Neutrophil (primary cell): ENCODE measurements around the gene SLC12A2.

ENCODE experiments used
- H3K27ac ChIP-seq: fragments of 200-600 bp; sonication (generic); 2 replicates; pipeline ENCODE4 v1.5.1; 2016; ENCODE audit warnings: mild to moderate bottlenecking, moderate library complexity
- H3K27me3 ChIP-seq: fragments of 200-600 bp; sonication (generic); 2 replicates; pipeline ENCODE4 v1.6.0; 2016; ENCODE audit warnings: mild to moderate bottlenecking
- H3K36me3 ChIP-seq: fragments of 200-600 bp; sonication (generic); 2 replicates; pipeline ENCODE4 v1.5.1; 2017
- H3K4me1 ChIP-seq, 2 experiments: fragments of 200-600 bp in 1 of 2; sonication (generic) in 1 of 2; 1 replicate in 1 of 2; 2 replicates in 1 of 2; pipeline versions ENCODE4 v1.5.1 to v1.6.1; 2013 to 2016; ENCODE audit warnings: low read depth in 1 of 2, low read length in 1 of 2, mild to moderate bottlenecking in 1 of 2, moderate library complexity in 1 of 2; ENCODE audit not compliant: control insufficient read depth in 1 of 2, insufficient read depth in 1 of 2
- H3K4me3 ChIP-seq, 2 experiments: fragments of 200-600 bp in 1 of 2; sonication (generic) in 1 of 2; 1 replicate in 1 of 2; 2 replicates in 1 of 2; pipeline ENCODE4 v1.5.1; 2013 to 2016; ENCODE audit warnings: low read depth in 1 of 2, low read length in 1 of 2, mild to moderate bottlenecking in 1 of 2, moderate library complexity in 1 of 2
- H3K9me3 ChIP-seq: fragments of 200-600 bp; sonication (generic); 2 replicates; pipeline ENCODE4 v1.5.1; 2016
- TF ChIP-seq, protein P1 (sequence below): fragments of 200-600 bp; sonication (generic); IDR thresholded peaks from 2 replicates; pipeline ENCODE4 v1.5.1; 2016; ENCODE audit warnings: antibody characterized with exemption

The SLC12A2 gene

DNA sequence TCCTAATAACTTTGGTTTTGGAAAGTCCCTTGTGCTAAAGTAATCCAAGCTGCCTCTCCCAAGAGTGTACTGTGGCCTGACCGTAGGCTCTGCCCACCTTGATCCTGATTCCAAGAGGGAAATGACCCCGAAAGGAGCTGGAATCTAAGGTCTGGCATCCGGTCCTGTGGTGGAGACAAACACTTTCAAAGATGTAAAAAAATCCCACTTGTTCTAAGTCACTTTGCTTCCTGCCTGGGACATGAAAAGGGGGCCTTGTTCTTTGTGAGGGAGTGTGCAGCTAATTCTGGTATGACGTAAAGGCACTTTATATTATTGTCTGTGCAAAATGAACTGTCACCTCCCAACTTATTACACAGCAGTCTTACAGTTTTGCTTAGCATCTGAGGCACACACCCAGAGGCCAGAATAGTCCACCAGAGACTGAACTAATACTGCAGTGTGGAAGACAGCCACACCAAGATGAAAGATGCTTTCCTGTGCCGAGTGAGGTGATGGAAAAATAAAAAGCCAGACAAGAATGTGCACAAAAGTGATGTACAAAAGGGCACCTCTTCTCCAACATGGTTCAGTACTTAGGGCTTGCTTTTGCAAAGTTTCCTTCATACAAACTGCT is 128.7 kb downstream of the SLC12A2 start:
- Histone ChIP-seq H3K4me1 (no peaks in the 10 kb centered on the region), H3K9me3 (no peaks in the 10 kb centered on the region), H3K36me3 (no peaks in the 10 kb centered on the region), H3K4me3 (no peak overlapping the region), H3K27ac (no peak overlapping the region), H3K27me3 (no peaks in the 10 kb centered on the region)
- TF ChIP-seq, protein P1, sequence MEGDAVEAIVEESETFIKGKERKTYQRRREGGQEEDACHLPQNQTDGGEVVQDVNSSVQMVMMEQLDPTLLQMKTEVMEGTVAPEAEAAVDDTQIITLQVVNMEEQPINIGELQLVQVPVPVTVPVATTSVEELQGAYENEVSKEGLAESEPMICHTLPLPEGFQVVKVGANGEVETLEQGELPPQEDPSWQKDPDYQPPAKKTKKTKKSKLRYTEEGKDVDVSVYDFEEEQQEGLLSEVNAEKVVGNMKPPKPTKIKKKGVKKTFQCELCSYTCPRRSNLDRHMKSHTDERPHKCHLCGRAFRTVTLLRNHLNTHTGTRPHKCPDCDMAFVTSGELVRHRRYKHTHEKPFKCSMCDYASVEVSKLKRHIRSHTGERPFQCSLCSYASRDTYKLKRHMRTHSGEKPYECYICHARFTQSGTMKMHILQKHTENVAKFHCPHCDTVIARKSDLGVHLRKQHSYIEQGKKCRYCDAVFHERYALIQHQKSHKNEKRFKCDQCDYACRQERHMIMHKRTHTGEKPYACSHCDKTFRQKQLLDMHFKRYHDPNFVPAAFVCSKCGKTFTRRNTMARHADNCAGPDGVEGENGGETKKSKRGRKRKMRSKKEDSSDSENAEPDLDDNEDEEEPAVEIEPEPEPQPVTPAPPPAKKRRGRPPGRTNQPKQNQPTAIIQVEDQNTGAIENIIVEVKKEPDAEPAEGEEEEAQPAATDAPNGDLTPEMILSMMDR = no peak

DNA sequence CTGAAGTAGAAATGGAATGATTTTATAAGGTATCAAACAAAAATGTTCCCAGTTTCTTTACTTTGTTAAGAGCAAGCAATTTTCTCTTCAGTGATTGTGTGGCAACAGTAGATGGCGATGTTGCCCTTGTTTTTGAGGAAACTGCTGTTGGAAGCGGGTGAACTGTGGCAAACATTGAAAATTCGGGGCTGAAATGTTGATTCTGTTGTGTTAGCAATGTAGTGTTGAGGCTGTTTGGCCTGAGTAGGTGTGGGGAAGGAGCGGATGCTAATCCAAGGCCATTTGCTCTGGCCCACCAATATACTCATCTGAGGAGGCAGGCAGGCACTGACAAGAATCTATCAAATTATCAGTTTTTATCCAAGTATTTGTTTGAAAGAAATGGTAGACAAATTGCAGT is 129.8 kb downstream of the SLC12A2 start:
- H3K27ac ChIP-seq = no peak overlapping the region
- TF ChIP-seq, protein P1 = no peak
- no peaks in the 10 kb centered on the region for H3K9me3 ChIP-seq
- H3K4me3 ChIP-seq = no peak overlapping the region
- no peaks in the 10 kb centered on the region for H3K36me3 ChIP-seq
- H3K27me3 ChIP-seq = no peaks in the 10 kb centered on the region
- H3K4me1 ChIP-seq = no peaks in the 10 kb centered on the region

GRCh38 chr5:128213833-128214232 is 130.3 kb downstream of the SLC12A2 start:
- TF ChIP-seq, protein P1 = no peak
- Histone ChIP-seq H3K4me3 (no peak overlapping the region), H3K36me3 (no peaks in the 10 kb centered on the region), H3K27ac (no peak overlapping the region), H3K9me3 (no peaks in the 10 kb centered on the region), H3K27me3 (no peaks in the 10 kb centered on the region), H3K4me1 (no peaks in the 10 kb centered on the region)

DNA sequence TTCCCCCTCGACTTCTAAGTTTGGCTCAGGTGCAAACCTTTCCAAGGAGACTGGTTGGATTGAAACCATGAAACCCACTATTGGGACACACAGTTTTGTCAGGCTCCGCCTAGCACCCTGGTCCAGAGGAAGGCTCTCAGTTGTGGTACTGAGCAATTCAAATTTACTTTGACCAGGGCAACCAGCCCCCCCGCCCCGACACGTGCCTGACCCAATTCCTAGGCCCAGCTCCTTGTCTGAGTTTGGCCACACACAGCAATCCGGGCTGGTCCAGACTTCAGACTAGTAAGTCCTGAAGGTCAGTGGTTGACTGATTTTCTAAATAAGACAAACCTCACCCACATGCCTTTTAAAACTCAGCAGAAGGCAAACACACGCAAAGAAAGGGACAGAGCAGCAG is 132.7 kb downstream of the SLC12A2 start:
- H3K4me1 ChIP-seq = no peaks in the 10 kb centered on the region
- H3K36me3 ChIP-seq = no peaks in the 10 kb centered on the region
- H3K27ac ChIP-seq = no peak overlapping the region
- H3K9me3 ChIP-seq = no peaks in the 10 kb centered on the region
- H3K4me3 ChIP-seq = no peak overlapping the region
- no peaks in the 10 kb centered on the region for H3K27me3 ChIP-seq
- TF ChIP-seq, protein P1 = no peak

DNA sequence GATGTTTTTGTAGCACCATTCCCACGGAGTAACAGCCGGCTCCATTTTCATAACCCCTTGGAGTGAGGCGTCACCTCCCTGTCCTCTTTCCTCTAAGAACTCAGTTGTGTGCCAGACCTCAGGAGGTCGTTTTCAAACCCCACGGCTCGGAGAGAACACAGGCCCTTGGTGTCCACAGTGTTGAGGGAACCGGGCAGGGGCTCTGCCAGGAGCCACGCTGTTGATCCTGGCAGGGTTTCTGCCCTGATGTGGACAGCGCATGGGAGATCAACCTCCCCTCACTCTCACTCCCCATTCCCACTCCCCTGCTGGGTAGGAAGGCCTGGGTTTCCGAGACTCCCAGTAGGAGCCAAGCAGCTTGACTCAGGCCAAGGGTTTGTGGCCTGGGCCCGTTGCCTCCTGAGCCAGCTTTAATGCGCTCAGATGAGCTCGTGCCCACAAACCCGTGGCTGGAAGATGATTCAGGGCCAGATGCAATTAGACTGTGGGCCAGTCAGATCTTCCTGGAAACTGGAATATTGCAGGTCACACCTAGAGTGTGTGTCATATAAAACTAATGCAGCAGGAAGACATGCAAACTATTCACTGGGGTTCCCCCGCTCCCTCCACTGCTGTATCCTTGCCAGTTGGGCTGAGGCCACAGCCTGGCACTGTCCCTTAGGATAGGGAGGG is 133.4 kb downstream of the SLC12A2 start:
- no peak overlapping the region for H3K4me3 ChIP-seq
- H3K27me3 ChIP-seq = no peaks in the 10 kb centered on the region
- TF ChIP-seq, protein P1 = no peak
- no peaks in the 10 kb centered on the region for H3K9me3 ChIP-seq
- no peaks in the 10 kb centered on the region for H3K36me3 ChIP-seq
- H3K27ac ChIP-seq = no peak overlapping the region
- H3K4me1 ChIP-seq = no peaks in the 10 kb centered on the region
